CD4-positive, alpha-beta T cell treated with Interleukin-15 for 4 hours (primary cell): Measurements from ENCODE around the gene CDH5.

ENCODE experiments used
- DNase-seq: peaks from one replicate; pipeline ENCODE4 v3.0.0-alpha.2; 2020; ENCODE audit warnings: low spot score

The CDH5 gene

DNA sequence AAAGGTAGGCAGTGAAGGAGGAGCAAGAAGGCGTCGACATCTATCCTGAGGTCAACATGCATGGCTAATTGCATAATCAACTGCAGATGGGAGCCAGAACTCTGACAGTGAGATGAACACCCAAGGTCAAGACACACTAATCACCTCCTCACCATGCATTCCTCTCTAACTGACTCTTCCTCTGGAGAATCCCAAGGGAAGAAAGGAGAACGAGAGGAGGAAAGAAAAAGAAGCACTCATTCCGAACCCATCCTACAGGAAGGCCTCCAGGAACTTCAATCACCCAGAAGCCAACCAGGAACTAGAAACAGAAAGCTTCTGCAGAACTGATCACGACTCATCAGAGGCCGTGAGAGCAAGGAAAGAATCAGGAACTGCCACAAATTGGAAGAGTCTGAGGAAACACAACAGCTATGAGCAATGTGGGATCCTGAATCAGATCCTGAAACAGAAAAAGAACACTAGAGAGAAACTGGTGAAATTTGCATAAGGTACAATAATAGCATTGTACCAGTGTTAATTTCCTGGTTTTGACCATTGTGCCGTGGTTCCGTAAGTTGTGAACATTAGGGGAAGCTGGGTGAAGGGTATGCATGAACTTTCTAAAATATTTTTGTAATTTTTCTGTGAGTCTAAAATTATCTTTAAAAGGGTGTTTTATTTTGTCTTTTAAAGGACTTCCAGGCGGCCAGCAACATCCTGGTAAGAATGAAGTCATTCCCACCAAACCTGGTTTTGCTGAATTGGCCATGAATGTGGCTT is 50.6 kb downstream of the CDH5 start:
- no peak for DNase-seq

DNA sequence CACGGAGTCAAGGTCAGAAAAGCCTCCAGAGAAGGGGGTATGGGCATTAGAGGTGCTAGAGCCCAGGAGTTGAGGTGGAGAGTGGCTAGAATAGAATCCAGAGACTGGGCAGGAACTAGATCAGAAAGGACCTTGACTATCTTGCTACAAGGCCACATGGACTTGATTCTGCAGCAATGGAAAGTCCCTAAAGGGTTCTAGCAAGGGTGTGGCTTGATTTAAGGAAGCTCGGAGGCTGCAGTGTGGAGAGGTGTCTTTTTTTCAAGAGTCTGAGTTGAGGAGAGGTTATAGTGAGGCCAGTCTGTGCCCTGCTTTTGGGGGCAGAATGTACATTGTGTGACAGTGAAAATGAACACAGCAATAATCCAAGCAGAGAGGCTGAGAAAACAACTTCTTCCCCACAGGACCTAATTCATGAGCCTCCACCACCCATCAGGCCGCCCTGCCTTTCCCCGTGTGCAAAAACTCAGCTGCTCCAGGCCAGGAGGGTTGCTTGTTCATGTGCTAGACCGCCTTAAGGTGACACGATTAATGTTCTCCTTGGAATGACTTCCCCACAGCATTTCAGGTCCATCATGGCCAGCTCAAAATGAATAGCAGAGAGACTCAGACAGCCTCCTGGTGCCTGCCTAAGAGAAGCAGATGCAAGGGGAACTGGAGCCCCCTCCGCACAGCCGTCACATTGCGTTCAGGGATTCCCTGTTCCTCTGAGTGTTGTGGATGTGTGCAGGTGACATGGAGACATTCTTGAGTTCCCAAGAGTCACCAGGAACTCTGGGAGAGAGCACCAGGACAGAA is 51.9 kb downstream of the CDH5 start:
- no peak for DNase-seq

DNA sequence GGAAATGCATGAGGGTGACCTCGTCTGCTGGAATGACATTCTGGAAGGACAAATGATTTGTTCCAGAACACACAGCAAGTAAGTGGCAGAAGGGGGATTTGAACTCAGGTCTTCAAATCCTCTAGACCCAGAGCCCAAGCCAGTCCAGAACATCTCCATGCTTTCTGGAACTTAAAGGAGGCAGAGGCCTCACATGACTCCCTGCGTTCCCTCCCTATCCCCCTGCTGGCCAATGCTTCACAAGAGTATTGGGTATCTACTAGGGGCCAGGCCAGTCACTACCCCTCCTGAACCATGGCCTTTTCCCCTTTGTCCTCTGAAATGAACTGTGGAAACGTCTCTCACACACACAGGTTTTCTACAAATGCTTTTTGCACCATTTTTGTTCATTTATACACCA is 53.0 kb downstream of the CDH5 start:
- no peak for DNase-seq

DNA sequence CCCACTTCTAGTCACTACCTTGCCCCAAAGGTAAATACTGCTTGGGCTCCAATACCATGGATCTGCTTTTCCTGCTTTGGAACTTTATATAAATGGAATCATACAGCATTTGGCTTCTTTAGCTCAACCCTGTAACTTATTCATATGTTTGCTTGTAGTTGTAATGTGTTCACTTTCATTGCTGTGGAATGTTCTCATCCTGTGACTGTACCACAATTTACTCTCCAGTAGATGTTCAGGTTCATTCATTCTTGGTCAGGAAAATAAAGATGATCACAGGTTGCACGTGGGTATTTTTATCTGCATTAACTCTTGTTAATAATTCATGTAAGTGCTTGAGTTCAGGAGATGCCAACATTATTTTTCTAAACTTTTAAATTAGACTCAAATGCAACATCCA is 53.9 kb downstream of the CDH5 start:
- DNase-seq = no peak

DNA sequence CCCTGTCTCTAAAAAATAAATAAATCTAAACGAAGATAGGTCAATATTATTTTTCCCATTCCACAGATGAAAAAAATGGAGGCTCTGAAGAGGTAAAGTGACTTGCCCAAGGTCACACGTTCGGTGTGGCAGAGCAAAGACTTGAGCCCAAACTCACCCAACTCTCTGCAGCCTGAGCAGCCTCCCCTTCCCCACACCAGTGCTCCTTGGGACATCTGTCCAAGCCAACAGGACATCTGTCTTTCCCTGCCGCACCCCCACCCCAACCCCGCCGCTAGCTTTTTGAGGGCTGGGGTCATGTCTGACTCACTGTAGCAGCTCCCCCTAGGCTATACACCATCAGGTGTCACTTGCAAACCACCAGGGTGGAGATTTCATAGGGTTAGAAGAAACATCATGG is 55.4 kb downstream of the CDH5 start:
- no peak for DNase-seq

DNA sequence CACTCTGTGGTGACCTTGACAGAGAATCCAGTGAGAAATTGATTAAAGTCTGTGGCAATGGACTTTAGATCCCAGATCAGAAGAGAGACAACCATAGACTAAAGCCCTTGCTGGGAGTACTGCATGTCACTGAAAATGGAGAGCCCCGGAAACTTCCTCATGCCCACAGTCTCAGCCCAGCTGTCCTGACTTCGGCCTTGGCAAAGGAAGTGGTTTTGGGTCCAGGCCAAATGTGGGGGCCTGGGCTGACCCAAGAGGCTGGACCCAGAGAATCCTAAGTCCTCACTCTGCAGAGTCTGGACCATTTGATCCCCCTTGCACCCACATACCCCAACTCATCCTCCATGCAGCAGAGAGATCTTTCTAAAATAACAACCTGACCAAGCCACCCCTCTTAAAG is 55.9 kb downstream of the CDH5 start:
- DNase-seq = no peak

DNA sequence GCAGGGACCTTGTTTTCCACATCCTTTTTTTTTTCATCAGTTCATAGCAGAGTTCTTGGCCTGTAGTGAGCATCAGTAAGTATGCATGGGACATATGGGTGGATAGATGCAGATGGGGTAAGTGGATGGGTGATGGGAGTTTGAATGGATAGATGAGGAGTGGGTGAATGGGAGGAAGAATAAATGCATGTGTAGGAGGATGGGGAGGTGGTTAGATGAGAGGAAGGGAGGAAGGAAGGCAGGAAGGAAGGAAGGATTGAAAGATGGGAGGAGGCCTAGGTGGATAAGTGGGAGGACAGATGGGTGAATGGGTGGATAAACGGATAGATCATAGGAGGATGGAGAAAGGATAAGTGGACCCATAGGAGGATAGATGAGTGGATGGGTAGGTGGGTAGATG is 56.7 kb downstream of the CDH5 start:
- no peak for DNase-seq

DNA sequence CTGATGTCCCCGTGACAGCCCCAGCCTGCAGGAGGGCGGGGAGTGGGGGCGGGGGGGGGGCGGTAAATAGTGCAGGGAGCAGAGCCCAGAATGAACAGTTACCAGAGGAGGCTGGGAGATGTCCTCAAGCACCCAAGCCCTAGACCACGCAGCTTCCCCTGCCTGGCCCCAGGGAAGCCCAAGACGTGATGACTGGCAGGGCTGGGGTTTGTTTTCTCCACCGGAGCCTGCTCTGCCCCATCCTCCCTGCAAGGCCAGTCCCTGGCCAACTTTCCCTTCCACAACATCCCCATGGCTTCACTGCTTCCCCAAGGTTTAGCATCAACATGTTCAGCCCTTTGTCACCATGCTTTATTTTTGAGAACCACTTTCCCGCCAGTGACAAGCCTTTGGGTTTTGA is 59.2 kb downstream of the CDH5 start:
- DNase-seq = no peak

DNA sequence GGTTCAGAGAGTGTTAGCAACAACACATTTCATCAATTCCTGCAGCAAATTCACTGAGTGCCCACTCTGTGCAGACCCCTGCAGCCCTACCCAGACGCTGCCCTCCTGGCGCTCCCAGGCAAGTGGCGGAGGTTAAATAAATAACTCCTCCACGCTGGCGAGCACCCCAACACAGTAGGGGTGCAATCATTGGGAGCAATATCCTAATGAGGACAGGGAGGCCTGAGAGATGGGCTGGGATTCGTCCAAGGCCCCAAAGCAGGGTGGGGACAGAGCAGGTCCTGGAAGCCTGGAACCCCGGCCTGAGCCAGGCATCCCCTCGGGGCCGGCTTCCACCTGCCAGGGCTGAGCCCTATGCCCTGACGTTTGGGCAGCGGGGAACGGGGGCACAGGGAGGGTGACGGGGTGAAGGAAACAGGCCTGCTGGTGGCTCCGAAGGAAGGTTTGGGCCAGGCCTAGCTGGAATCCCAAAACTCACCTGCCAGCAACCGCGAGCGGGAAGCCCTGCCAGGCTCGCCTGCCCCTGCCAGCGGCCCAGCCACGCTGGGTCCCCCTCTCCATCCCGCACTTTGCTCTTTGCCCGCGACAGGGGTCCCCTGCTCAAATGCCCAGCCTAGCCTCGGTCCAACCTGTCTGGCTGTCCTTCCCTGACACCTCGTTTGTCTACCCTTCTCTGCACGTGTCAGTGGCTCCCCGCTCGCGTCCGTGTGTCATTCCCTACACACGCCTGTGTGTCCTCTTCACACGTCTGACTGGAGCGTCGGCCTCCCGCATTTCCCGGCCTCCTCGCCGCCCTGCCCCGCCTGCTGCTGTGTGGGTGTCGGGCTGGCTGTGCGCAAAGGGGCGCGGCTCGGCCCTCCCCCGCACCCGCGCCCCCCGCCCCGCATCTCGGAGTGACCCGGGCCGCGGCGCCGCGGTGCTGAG is 59.9 kb downstream of the CDH5 start:
- DNase-seq = no peak

DNA sequence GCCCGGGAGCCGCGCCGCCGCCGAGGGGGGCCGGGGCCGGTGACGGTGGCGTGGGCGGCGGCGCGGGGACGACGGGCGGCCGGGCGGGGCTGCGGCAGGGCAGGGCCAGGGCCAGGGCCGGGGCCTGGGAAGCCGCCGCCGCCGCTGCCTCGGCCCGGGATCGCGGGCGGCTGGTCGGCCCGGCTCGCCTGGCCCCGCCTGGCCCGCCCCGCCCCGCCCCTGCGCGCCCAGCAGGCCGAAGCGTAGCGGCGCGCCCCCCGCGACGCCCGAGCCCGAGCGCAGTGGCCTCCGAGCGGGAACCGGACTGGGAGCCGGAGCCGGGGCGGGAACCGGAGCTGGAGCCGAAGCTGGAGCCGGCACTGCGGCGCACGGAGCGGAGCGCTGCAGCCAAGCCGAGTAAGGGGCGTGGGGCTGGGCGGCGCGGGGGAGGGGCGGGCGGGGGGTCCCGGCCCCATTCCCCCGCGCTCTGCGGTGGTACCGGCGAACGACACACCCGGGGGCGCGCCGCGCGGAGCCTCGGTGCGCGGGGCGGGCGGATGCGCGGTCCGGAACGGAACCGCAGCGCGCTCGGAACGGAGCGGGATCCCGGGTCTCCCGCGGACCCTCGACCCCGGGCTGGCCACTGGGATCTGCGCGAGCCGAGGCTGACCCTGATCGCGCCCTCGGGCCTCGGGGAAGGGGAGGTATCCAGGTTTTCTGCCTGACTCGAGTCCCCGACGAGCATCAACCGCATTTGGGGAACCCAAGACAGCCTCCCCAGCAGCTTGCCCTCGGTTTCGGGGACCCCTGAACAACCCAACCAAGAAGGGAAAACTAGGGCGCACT is 60.8 kb downstream of the CDH5 start, which contains the start of gene BEAN1:
TSS of gene BEAN1 (plus strand) at position 260 of the 825 bp plus-strand sequence. CDS start 10,382 bp downstream, outside the sequence.
- DNase-seq = no peak

DNA sequence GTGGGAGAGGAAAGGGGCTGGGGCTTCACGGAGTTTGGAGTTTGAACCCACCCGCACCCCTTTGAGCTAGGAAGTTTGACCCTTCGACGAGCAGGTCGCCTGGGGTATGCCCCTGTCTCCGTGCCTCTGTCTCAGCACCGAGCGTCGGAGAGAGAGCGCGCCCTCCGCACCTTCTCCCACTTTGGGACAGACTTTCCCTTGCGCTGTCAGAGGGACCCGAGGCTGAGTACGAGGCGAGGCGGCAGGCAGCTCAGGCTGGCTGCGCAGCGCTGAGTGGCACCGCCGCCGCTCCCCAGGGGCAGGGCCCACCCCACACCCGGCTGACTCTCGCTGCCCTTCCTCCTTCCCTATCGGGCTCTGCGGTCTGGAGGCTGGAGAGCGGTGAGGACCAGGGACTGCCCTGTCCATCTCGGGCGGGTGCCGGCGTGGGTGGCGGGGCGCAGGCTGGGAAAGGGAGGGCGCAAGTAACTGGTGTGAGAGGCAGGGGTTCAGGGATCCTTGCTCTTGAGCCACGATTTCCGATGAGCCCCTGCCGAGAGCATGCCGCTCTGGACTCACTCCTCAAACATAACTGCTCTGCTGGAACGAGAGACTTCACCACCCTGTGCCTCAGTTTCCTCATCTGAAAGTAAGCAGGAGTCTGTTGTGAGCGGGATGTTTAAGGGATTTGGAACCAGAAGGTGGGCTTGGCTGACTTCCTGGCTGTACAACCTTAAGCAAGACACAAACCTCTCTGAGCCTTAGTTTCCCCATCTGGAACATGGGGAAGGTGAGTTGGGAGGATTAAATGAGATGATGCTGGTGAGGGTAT is 61.6 kb downstream of the CDH5 start:
- no peak for DNase-seq

DNA sequence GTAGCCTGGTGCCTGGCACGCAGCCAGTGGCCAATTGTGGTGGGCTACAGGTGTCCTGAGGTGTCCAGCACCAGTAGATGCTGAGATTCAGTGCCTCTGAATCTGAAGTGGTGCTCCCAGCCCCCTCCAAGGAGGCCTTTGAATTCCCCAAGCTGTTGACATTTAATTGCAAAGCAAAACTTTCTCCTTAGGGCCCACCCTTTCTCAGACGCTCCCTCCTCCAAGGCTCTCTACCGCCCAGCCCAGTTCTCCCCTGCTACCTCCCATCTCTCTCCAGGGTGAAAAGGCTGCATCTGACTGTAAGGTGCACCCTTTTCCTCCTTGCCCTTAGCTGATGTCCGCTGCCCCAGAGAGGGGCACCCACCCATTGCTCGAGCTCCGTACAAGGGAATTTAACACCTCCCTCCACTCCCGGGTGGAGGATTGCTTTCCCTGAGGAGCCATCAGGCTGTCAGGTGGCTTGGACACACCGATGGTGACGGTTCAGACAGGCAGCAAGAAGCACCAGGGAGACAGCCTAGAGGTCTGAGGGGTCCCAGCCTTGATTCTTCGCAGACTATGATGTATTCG is 62.3 kb downstream of the CDH5 start:
- no peak for DNase-seq

DNA sequence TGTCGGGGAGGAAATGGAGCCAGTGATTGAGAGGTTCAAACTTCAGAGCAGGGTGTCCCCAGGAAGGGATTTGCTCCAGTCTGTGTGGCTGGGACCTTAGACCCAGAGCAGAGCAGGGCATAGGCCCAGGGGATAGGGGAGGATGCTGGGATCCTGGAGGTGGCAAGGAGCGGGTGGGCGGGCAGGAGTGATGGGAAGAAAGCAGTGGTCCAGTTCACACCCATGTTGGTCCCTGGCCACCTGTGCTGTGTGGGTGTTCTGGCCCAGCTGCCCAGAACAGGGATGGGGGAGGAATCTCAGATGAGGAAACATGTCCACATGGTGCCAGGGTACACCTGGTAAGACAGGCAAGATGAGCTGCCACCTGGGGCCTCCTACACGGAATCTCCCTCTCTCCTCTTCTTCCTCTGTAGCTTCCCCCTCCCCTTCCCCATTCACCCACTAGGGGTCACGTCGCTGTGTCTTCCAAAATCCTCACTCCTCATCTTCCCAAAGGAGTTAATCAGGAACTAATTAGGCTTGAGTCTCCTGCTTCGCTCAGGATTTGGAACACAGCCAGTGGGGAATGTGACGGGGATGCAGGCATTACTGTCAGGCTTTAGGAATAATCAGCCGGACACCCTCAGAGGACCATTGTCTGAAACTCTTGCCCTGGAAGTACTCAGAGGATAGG is 62.9 kb downstream of the CDH5 start:
- DNase-seq = no peak

DNA sequence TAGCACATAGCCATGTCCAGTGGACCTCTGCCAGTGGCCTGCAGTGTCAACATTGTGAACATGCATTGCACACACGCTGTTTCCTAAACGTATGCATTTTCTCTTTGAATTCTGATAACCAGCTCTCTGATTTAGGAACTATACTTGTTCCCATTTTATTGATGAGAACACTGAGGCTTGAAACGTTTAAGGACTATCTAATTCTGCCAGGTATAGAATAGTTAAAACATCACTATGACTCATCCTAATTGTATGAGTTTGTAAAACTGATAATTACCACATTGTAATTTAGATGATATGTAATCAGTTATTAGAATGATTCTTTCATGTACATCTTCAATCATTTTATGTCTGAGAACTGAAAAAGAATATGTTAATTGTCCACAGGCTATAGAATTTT is 63.7 kb downstream of the CDH5 start:
- DNase-seq = no peak

DNA sequence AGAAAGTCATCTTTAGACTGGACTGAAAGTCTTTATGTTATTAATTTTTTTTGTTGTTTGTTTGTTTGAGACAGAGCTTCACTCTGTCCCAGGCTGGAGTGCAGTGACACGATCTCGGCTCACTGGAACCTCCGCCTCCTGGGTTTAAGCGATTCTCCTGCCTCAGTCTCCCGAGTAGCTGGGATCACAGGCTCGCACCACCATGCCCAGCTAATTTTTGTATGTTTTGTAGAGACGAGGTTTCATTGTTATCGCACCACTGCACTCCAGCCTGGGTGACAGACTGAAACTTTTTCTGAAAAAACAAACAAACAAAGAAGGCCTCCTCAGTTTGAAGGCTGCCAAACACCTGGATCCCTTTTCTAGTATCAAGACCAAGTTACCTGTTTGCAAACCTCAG is 65.3 kb downstream of the CDH5 start:
- no peak for DNase-seq

DNA sequence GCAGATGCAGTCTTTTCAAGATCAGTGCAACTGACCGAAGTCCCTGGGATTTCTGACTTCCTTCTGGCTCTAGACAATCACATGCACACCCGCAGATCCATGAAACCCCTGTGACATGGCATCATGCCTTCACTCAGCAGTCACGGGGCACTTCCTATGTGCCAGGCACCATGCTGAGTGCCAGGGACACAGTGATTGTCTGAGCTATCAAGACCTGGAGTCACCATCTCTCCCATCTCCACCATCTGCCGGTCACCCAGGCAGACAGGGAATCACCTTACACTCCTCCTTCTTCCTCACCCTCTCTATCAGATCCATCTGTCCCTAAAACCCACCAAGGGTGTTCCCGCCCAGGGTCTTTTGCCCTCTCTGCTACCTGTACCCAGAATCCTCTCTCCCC is 65.9 kb downstream of the CDH5 start:
- no peak for DNase-seq

DNA sequence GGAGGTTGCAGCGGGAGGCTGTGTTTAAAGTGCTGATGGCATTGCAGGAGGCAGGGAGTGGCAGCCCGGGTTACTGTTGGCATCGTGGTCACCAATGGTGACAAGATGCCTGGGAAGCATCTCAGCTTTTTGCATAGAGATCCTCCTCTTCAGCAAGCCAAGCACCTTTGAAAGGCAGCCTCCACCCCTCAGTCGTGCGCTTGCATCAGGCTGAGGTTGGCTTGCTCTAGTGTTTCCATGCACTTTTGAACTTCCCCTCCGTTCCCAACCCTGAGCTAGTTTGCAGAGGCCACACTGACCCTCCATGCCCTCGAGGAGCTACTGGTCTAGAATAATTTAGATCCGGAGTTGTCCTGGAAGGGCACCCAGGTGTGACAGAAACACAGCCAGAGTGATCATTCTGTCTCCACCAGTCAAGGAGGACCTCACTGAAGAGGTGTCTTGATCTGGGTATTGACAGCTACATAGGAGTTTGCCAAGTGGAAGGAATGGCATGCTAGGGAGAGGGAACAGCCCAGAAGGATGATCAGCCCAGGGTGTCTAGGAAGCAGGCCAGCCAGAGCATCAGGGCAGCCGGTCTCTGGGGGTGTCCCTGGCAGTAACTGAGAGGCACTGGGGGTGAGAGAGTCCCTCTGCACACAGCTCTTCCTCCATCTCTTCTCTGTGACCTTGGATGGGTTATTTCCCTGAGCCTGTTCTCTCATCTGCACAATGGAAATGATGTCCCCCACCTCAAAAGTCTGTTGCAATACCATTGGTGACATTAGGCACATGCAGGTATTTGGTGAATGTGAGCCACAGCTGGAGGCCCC is 68.3 kb downstream of the CDH5 start:
- DNase-seq = no peak

DNA sequence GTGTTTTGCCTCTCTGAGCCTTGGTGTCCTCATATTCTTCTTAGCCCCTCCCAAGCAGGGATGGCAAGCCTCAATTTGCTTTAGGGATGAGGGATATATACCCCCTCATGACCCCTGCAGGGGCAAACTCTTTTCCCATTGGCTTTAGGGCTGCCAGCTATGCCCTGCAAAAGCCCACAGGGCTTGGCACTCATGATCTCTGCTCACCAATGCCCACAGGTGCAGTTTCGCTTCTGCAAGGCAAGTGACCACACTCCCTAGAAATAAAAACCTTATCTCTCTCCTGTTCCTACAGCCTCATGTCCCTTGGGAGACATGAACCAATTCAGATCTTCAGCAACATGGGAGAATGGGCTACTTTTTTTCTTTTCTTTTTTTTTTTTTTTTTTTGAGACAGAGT is 69.4 kb downstream of the CDH5 start:
- DNase-seq = no peak

DNA sequence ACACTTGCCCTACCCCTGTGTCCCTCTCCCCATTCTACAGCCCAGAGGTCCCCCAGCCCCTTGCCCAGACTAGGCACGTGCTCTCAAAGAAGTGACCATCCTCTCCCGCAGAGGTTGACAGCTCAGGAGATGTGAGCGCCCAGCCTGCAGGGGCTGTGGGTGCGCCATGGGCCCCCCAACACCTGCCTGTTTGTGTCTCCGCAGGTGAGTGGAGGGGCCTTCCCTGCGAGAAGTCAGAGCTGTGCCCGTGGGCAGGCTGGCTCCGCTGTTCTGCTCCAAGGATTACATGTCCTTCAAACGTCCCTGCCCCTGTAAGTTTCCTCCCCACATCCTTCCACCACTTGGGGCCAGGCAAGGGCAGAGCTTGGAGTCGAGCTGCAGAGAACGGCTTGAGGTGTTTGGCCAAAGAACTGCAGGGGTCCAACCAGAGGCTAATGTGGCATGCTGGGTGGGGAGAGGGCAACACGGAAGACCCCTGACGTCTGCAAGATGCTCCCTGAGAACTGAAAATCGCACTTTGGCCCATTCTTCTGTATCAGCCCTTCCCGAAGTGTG is 71.0 kb downstream of the CDH5 start:
- DNase-seq = no peak
